Measurements from ENCODE around the gene NELFCD.

The NELFCD gene

DNA sequence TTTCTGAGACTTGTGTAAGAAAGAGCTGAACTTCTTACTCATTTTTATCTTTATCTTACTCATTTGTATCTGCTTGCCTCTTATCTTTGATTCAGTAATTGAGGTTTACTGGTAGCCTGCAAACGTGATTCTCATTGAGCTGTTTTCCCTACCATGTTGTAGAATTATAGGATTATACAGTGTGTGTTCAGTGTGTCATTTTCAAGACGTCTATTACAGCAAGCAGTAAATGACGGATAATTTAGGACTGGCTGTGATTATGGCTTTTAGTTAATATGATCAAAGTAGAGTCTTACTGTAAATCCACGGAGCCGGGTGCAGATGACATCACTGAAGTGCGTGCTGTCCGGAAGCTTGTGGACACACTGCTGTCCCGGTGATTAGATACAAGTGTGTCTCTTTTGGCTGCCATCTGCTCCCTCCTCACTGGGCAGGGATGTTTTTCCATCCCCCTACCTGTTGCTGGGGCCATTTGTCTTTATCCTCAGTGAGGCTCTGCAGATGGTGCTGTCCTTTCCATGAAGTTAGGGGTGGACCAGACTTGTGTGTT is 6.0 kb downstream of the NELFCD start:
- no peak overlapping the region for H3K27ac ChIP-seq (ENCODE audit: low read length)
- H3K27me3 ChIP-seq (replicated peaks; ENCODE audit: insufficient read depth, low read length) = no peaks in the 10 kb centered on the region
- no peak for TF ChIP-seq EZH2phosphoT487 (IDR thresholded peaks at IDR 0.05; ENCODE audit: low read length)
- TF ChIP-seq EZH2 (optimal IDR thresholded peaks at IDR 0.05; ENCODE audit: low read depth, low read length) = no peak
- TF ChIP-seq, protein P1, sequence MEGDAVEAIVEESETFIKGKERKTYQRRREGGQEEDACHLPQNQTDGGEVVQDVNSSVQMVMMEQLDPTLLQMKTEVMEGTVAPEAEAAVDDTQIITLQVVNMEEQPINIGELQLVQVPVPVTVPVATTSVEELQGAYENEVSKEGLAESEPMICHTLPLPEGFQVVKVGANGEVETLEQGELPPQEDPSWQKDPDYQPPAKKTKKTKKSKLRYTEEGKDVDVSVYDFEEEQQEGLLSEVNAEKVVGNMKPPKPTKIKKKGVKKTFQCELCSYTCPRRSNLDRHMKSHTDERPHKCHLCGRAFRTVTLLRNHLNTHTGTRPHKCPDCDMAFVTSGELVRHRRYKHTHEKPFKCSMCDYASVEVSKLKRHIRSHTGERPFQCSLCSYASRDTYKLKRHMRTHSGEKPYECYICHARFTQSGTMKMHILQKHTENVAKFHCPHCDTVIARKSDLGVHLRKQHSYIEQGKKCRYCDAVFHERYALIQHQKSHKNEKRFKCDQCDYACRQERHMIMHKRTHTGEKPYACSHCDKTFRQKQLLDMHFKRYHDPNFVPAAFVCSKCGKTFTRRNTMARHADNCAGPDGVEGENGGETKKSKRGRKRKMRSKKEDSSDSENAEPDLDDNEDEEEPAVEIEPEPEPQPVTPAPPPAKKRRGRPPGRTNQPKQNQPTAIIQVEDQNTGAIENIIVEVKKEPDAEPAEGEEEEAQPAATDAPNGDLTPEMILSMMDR (IDR thresholded peaks at IDR 0.05; ENCODE audit: low read length) = no peak
- no peak overlapping the region for H3K4me3 ChIP-seq (ENCODE audit: low read length)
- peaks cover 9% of the 10 kb centered on the region; the same call in 1 of the 2 replicates for H3K4me1 ChIP-seq (ENCODE audit: low read length)
- peaks cover 70% of the 10 kb centered on the region for H3K79me2 ChIP-seq (ENCODE audit: low read length)
- DNase-seq = no peak
- H3K9me3 ChIP-seq (replicated peaks; ENCODE audit: insufficient read depth, low read length) = no peaks in the 10 kb centered on the region
- H3F3A ChIP-seq (ENCODE audit: insufficient read depth, low read length) = no peaks in the 10 kb centered on the region
- H3K9ac ChIP-seq (ENCODE audit: low read length) = no peak overlapping the region
- no peak overlapping the region for H2AFZ ChIP-seq (ENCODE audit: low read length)
- no peak overlapping the region for H3K4me2 ChIP-seq (ENCODE audit: low read depth, low read length)
- no peaks in the 10 kb centered on the region for H3K9me2 ChIP-seq (replicated peaks; ENCODE audit: insufficient read depth, low read length)
- peaks cover 20% of the 10 kb centered on the region for H3K36me3 ChIP-seq (replicated peaks; ENCODE audit: insufficient read depth, low read length)
- no peaks in the 10 kb centered on the region for H4K20me1 ChIP-seq (ENCODE audit: insufficient read depth, low read length)

DNA sequence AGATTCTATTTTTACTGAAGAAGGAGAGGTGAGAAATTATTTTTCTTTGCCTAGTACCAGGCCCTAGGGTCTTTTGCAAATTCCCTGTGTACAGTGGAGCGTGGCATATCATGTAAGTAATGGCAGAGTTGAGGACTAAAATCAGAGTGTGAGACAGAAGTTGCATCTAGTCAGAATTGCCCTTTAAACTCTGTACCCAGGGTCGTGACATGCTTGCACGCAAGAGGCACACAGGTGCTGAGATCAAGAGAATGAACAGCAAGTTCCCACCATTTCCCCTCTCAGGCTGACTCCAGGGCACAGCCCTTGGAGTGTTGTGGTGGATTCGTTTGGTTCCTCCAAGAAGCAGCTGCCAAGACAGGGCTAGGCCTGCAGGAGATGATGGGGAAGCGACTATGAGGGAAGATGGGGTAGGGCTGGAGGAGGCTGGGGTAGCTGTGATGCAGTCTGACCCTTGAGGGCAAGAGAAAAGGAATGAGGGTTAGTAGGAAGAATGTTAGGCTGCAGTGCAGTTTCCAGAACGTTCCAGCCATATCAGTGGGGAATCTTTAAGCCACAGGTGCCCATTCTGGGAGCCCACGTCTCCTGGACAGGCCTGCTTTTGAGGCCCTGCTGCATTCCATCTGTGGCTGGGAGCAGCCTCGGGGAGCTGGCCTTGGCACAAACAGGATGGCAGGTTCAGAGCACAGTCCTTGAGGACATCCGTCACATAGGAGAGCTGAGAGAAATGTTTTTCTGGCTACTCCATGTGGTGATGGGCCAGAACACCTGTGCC is 6.9 kb downstream of the NELFCD start:
- Histone ChIP-seq H3K27ac (ENCODE audit: low read length) (no peak overlapping the region), H3K4me3 (ENCODE audit: low read length) (no peak overlapping the region), H3F3A (ENCODE audit: insufficient read depth, low read length) (peaks cover 6% of the 10 kb centered on the region), H3K4me1 (ENCODE audit: low read length) (peaks cover 10% of the 10 kb centered on the region), H4K20me1 (ENCODE audit: insufficient read depth, low read length) (no peaks in the 10 kb centered on the region), H3K4me2 (ENCODE audit: low read depth, low read length) (no peak overlapping the region), H3K79me2 (ENCODE audit: low read length) (peaks cover 61% of the 10 kb centered on the region), H3K9me2 (replicated peaks; ENCODE audit: insufficient read depth, low read length) (no peaks in the 10 kb centered on the region), H3K36me3 (replicated peaks; ENCODE audit: insufficient read depth, low read length) (peaks cover 20% of the 10 kb centered on the region), H3K27me3 (replicated peaks; ENCODE audit: insufficient read depth, low read length) (no peaks in the 10 kb centered on the region), H2AFZ (ENCODE audit: low read length) (no peak overlapping the region), H3K9me3 (replicated peaks; ENCODE audit: insufficient read depth, low read length) (no peaks in the 10 kb centered on the region), H3K9ac (ENCODE audit: low read length) (no peak overlapping the region)
- DNase-seq = no peak
- TF ChIP-seq, protein P1 (IDR thresholded peaks at IDR 0.05; ENCODE audit: low read length) = no peak
- TF ChIP-seq EZH2 (optimal IDR thresholded peaks at IDR 0.05; ENCODE audit: low read depth, low read length) = no peak
- no peak for TF ChIP-seq EZH2phosphoT487 (IDR thresholded peaks at IDR 0.05; ENCODE audit: low read length)

DNA sequence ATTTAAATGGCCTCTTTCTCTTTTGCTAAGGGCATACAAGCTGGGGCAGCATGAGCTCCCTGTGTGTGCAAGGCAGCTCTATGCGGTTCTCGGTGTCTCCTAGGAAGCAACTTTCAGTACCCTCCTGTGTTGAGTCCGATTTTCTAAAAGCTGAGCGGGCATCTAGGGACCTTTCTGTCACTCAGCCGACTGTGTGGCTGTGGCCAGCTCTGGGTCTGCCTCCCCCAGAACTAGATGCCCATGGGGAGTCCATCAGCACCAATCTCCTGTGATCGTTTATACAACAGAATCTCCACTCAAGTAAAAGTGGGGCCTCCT is 7.5 kb downstream of the NELFCD start:
- Histone ChIP-seq H3K9me2 (replicated peaks; ENCODE audit: insufficient read depth, low read length) (no peaks in the 10 kb centered on the region), H3K79me2 (ENCODE audit: low read length) (peaks cover 56% of the 10 kb centered on the region), H4K20me1 (ENCODE audit: insufficient read depth, low read length) (no peaks in the 10 kb centered on the region), H3K4me3 (ENCODE audit: low read length) (no peak overlapping the region), H3K36me3 (replicated peaks; ENCODE audit: insufficient read depth, low read length) (peaks cover 20% of the 10 kb centered on the region), H3K4me1 (ENCODE audit: low read length) (peaks cover 15% of the 10 kb centered on the region), H2AFZ (ENCODE audit: low read length) (no peak overlapping the region), H3K9ac (ENCODE audit: low read length) (no peak overlapping the region), H3K9me3 (replicated peaks; ENCODE audit: insufficient read depth, low read length) (no peaks in the 10 kb centered on the region), H3F3A (ENCODE audit: insufficient read depth, low read length) (peaks cover 12% of the 10 kb centered on the region), H3K27ac (ENCODE audit: low read length) (no peak overlapping the region), H3K27me3 (replicated peaks; ENCODE audit: insufficient read depth, low read length) (no peaks in the 10 kb centered on the region), H3K4me2 (ENCODE audit: low read depth, low read length) (no peak overlapping the region)
- TF ChIP-seq, protein P1 (IDR thresholded peaks at IDR 0.05; ENCODE audit: low read length) = no peak
- TF ChIP-seq EZH2phosphoT487 (IDR thresholded peaks at IDR 0.05; ENCODE audit: low read length) = no peak
- TF ChIP-seq EZH2 (optimal IDR thresholded peaks at IDR 0.05; ENCODE audit: low read depth, low read length) = no peak
- no peak for DNase-seq
